Esophagus muscularis mucosa (tissue), 4 donors: Measurements from ENCODE around the gene AQP12B. TPM values are rescaled to one million over a fixed set of nuclear protein-coding genes. Genes with fewer than 3 reads are reported as not detected.

Experiments
- DNase-seq: peaks from one replicate; pipeline ENCODE4 v3.0.0-alpha.2; 2017; ENCODE audit errors: extremely low spot score
- H3K27ac ChIP-seq, 4 donors: fragments of 200-600 bp; sonication (generic); replicated peaks in 1 of 4; 1 replicate in 3 of 4; 2 replicates in 1 of 4; pipeline ENCODE4 v1.5.1; 2016 to 2019; ENCODE audit warnings: mild to moderate bottlenecking in 1 of 4
- H3K27me3 ChIP-seq, 4 donors: fragments of 200-600 bp; sonication (generic); one replicate each; pipeline versions ENCODE4 v1.5.1 to v1.6.0; 2016 to 2019
- H3K36me3 ChIP-seq, 4 donors: fragments of 200-600 bp; sonication (generic); one replicate each; pipeline ENCODE4 v1.5.1; 2016 to 2019
- H3K4me1 ChIP-seq, 4 donors: fragments of 200-600 bp; sonication (generic); one replicate each; pipeline ENCODE4 v1.5.1; 2016 to 2019
- H3K4me3 ChIP-seq, 4 donors: fragments of 200-600 bp; sonication (generic); 1 replicate in 2 of 4; 2 replicates in 2 of 4; pipeline ENCODE4 v1.5.1; 2016 to 2019; ENCODE audit warnings: mild to moderate bottlenecking in 4 of 4, moderate library complexity in 1 of 4
- H3K9me3 ChIP-seq, 4 donors: fragments of 200-600 bp; sonication (generic); 1 replicate in 3 of 4; 2 replicates in 1 of 4; pipeline ENCODE4 v1.5.1; 2016 to 2019
- CTCF ChIP-seq, 3 experiments: fragments of 200-600 bp in 2 of 3; fragments of 450-650 bp in 1 of 3; sonication (generic) in 2 of 3; IDR thresholded peaks; one replicate each; pipeline ENCODE4 v1.5.1; 2017 to 2019; ENCODE audit warnings: antibody characterized with exemption in 3 of 3, mild to moderate bottlenecking in 2 of 3, moderate library complexity in 1 of 3
- EP300 ChIP-seq: sonication (generic); formaldehyde crosslinking; IDR thresholded peaks from one replicate; pipeline ENCODE4 v1.6.1; 2017; ENCODE audit warnings: antibody characterized with exemption
- POLR2A ChIP-seq: fragments of 450-650 bp; IDR thresholded peaks from one replicate; pipeline ENCODE4 v1.6.1; 2017; ENCODE audit warnings: antibody characterized with exemption, moderate library complexity, mild to moderate bottlenecking, low read depth
- POLR2AphosphoS5 ChIP-seq, 2 donors: sonication (generic); formaldehyde crosslinking; IDR thresholded peaks; one replicate each; pipeline ENCODE4 v1.6.1; 2017; ENCODE audit warnings: antibody characterized with exemption in 2 of 2
- WGBS: methylation state at CpG from one replicate; pipeline ENCODE4 v1.1.5; 2018; 5-methylcytosine and 5-hydroxymethylcytosine counted together
- intact Hi-C: fragments of 100-400 bp; cut with DNase I; formaldehyde crosslinking; loops from one replicate; pipeline ENCODE4 v1.15.1; 2023
- total RNA-seq, 4 donors: library from RNA; depleted of rRNA; stranded (reverse); fragments of >200 nt; gene quantifications; one replicate each; pipeline versions ENCODE4 v1.1.0 to v1.2.1, GENCODE V29; 2016

AQP12B gene
- total RNA-seq, 4 donors from 2014 or later, result not detected

DNA sequence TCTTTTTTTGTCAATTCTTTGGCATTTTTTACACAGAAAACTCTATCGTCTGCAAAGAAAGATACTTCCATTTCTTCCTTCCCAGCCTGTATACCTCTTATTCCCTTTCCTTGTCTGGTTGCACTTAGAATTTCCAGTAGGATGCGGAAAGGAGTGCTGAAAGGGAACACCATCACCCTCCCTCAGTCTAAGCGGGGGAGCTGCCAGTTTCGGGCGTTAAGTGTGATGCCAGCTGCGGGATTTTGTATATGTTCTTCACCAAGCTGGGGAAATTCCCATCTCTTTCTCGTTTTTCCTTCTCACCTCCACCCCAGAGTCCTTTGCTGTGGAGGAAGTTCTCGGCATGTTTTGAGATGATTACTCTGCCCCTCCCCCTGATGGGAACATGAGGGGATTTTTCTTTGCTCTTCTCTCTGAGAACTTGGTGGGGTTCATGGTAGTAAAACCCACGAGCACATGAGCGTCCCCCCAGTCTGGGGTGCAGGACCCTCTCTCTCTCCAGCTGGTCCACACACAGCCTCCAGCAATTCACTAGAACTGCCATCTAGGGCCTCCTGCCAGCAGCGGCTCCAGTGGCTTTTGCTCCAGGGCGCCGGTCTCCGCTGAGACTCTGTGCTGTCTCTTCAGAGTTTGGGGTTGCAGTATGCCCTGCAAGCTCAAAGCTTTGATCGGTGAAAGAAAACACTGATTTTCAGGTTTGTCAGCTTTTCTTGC lies 24.5 kb upstream of the AQP12B start:
- H3K9me3 ChIP-seq, result no peaks in the 10 kb centered on the region
- H3K27ac ChIP-seq, result no peak overlapping the region
- peaks cover 0 to 64% (median 2%) of the 10 kb centered on the region in 4 donors for H3K27me3 ChIP-seq
- DNase-seq, result no peak
- H3K4me3 ChIP-seq, result no peak overlapping the region
- H3K36me3 ChIP-seq, result no peaks in the 10 kb centered on the region
- TF ChIP-seq CTCF (IDR thresholded peaks at IDR 0.05), result no peak
- no peak for TF ChIP-seq POLR2A
- TF ChIP-seq POLR2AphosphoS5 (IDR thresholded peaks at IDR 0.05), result no peak
- no peak for TF ChIP-seq EP300
- 72% methylated on average over 15 of the region's 15 CpGs for WGBS
- no peaks in the 10 kb centered on the region for H3K4me1 ChIP-seq
- intact Hi-C loops, result loop anchor here (10.0 kb wide), 1 partner anchor 192 kb away; no protein-coding TSS in a partner anchor

- no peak for DNase-seq
- no peak overlapping the region for H3K4me3 ChIP-seq
- no peaks in the 10 kb centered on the region for H3K36me3 ChIP-seq
- no peaks in the 10 kb centered on the region for H3K4me1 ChIP-seq
- H3K27ac ChIP-seq, result no peak overlapping the region
- peaks cover 0 to 65% (median 2%) of the 10 kb centered on the region in 4 donors for H3K27me3 ChIP-seq
- 64% methylated on average over 12 of the region's 12 CpGs for WGBS
- intact Hi-C loops, result loop anchor here (10.0 kb wide), 1 partner anchor 190 kb away; no protein-coding TSS in a partner anchor
- no peak for TF ChIP-seq POLR2A
- no peak for TF ChIP-seq CTCF (IDR thresholded peaks at IDR 0.05)
- no peak for TF ChIP-seq POLR2AphosphoS5 (IDR thresholded peaks at IDR 0.05)
- H3K9me3 ChIP-seq, result no peaks in the 10 kb centered on the region
Observed at GRCh38 chr2:240705204-240705791, 22.6 kb upstream of the AQP12B start.

DNA sequence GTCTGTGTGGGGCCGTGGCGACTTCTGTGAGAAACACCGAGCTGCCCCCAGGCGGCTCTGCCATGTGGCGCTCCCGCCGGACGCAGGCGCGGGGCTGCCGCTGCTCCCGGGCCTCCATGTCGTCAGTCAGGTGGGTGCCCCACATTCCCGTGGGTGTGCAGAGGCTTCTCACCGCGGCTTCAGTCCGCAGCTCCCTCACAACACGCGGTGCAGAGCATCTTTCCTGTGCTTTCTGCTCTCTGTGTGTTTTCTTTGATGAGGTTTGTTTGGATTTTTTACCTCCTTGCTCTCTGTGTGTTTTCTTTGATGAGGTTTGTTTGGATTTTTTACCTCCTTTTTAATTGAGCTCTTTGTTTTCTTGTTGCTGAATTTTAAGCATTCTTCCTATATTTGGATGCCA lies 22.0 kb upstream of the AQP12B start:
- 72% methylated on average over 19 of the region's 19 CpGs for WGBS
- Histone ChIP-seq H3K9me3 (no peaks in the 10 kb centered on the region), H3K4me3 (no peak overlapping the region), H3K4me1 (no peaks in the 10 kb centered on the region), H3K36me3 (no peaks in the 10 kb centered on the region), H3K27me3 (peaks cover 0 to 68% (median 2%) of the 10 kb centered on the region in 4 donors), H3K27ac (no peak overlapping the region)
- no peak for DNase-seq
- TF ChIP-seq POLR2A (no peak), CTCF (IDR thresholded peaks at IDR 0.05) (no peak), POLR2AphosphoS5 (IDR thresholded peaks at IDR 0.05) (no peak), EP300 (no peak)
- intact Hi-C loops, result loop anchor here (10.0 kb wide), 1 partner anchor 190 kb away; no protein-coding TSS in a partner anchor

GRCh38 chr2:240703417-240704341 lies 21.0 kb upstream of the AQP12B start:
- Histone ChIP-seq H3K27ac (no peak overlapping the region), H3K9me3 (no peaks in the 10 kb centered on the region), H3K4me3 (no peak overlapping the region), H3K36me3 (no peaks in the 10 kb centered on the region), H3K4me1 (no peaks in the 10 kb centered on the region), H3K27me3 (peaks cover 0 to 65% (median 2%) of the 10 kb centered on the region in 4 donors)
- WGBS, result 69% methylated on average over 9 of the region's 18 CpGs
- no peak for DNase-seq
- intact Hi-C loops, result loop anchor here (10.0 kb wide), 1 partner anchor 189 kb away; no protein-coding TSS in a partner anchor
- no peak for TF ChIP-seq POLR2A
- TF ChIP-seq CTCF (IDR thresholded peaks at IDR 0.05), result no peak
- TF ChIP-seq POLR2AphosphoS5 (IDR thresholded peaks at IDR 0.05), result no peak
- TF ChIP-seq EP300, result no peak
